NB4 (cell line): ENCODE results near the gene GALNT6.

ENCODE experiments used
- POLR2A ChIP-seq: IDR thresholded peaks from 2 replicates; pipeline ENCODE4 v1.6.1; 2011; ENCODE audit warnings: mild to moderate bottlenecking; ENCODE audit not compliant: insufficient read length; ENCODE audit errors: extremely low read depth
- TF ChIP-seq, protein P1 (sequence below): IDR thresholded peaks from one replicate; pipeline ENCODE4 v1.5.1; 2012; ENCODE audit warnings: low read depth, low read length
- TF ChIP-seq, protein P2 (sequence below): IDR thresholded peaks from 2 replicates; pipeline ENCODE4 v1.6.1; 2011; ENCODE audit warnings: low read depth, low read length

DNA sequence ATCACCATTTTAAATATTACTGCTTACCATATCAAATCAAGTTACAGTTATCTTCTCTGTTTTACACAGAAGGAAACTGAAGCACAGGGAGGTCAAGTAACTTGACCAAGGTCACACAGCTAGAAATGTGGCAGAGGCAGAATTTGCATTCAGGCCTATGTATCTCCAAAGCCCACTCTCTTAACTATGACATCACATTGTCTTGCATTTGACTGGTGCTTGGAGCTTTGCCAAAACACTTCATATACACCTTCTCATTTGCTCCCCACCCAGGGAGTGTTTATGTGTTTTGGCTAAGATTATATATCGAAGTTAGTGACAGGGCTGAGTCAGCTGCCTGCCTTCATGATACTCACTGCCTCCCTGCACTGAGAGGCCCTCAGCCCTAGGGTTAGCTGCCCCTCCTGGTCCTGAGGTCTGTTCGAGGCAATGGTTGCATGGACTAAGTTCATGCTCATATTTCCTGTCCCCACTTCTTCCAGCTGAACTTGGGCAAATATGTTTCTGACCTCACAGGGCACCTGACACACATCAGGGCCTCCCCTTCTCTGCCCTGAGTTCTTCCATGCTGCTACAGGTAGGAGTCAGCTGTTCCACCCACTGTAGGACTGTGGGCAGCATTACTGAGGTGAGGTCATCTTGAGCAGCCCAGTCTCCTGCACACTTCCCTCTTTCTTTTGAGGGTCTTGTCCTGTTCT is 1.8 kb downstream of the GALNT6 start:
- TF ChIP-seq, protein P1, sequence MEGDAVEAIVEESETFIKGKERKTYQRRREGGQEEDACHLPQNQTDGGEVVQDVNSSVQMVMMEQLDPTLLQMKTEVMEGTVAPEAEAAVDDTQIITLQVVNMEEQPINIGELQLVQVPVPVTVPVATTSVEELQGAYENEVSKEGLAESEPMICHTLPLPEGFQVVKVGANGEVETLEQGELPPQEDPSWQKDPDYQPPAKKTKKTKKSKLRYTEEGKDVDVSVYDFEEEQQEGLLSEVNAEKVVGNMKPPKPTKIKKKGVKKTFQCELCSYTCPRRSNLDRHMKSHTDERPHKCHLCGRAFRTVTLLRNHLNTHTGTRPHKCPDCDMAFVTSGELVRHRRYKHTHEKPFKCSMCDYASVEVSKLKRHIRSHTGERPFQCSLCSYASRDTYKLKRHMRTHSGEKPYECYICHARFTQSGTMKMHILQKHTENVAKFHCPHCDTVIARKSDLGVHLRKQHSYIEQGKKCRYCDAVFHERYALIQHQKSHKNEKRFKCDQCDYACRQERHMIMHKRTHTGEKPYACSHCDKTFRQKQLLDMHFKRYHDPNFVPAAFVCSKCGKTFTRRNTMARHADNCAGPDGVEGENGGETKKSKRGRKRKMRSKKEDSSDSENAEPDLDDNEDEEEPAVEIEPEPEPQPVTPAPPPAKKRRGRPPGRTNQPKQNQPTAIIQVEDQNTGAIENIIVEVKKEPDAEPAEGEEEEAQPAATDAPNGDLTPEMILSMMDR = no peak
- TF ChIP-seq POLR2A = no peak
- TF ChIP-seq, protein P2, sequence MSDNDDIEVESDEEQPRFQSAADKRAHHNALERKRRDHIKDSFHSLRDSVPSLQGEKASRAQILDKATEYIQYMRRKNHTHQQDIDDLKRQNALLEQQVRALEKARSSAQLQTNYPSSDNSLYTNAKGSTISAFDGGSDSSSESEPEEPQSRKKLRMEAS = no peak
